Hindlimb muscle (tissue), 1 donor: ENCODE measurements around the gene SGMS1. TPM values are rescaled to one million over a fixed set of nuclear protein-coding genes. Genes with fewer than 3 reads are reported as not detected.
"Not testable (repeated sequence)": the region's sequence is repeated elsewhere in the genome, so short reads cannot be mapped to it uniquely, and the experiment has no call there.

ENCODE experiments used
- DNase-seq: peaks from one replicate; pipeline ENCODE4 v3.0.0-alpha.2; 2013
- polyA plus RNA-seq: library from polyadenylated mRNA; unstranded; fragments of 120-200 nt; gene quantifications from one replicate; pipeline ENCODE4 v1.2.1, GENCODE V29; 2013; ENCODE audit not compliant: insufficient read length

The SGMS1 gene
- polyA plus RNA-seq, 1 donor, result 25.4 TPM

DNA sequence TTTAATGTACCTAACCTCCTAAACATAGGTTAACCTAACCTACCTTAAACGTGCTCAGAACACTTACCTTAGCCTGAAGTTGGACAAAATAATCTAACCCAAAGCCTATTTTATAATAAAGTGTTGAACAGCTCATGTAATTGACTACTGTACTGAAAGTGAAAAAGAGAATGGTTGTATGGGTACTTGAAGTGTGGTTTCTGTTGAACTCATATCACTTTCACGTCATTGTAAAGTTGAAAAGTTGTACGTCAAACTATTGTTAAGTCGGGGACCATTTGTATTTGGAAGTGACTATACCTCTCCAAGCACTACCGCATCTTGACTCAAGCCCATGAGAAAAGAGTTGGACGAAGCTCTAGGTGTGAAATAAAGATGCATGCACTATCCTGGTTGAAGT, 334.6 kb downstream of the SGMS1 start:
- no peak for DNase-seq

DNA sequence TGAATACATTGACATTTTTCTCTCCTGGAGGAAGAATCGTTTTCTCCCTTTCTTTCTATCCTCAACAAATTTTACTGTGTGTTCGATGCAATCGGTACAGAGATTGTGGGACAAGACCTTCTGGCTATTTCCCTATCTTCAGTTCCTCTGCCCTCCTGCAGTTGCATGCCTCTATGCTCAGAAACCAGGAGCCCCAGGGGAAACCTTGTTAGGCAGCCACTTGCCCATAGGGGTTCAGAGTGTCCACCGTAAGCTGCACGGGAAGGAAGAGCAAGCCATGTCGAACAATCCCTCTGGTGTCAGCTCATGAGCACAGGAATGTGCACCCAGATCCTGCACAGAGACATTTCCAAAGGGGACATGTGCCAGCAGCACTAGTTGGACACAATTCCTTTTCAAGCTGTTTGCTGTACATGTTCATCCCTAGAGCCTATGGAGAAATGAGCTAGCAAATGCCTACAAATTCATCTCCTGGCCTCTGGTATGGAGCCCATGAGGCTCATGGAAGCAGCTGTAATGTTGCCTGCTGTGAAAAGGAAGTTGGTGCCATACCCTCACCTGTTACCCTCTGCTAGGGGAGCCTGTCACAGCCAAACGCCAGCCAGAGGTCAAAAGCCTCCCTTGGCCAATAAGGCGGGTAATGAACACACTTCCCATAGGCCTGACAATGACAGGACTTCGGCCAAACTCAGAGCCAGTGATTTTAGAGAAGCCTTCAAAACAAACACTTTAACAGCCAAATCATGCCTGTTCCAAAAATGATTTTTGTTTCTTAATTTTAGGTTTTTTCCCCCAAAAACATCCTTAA, 336.6 kb downstream of the SGMS1 start:
- DNase-seq, result no peak

DNA sequence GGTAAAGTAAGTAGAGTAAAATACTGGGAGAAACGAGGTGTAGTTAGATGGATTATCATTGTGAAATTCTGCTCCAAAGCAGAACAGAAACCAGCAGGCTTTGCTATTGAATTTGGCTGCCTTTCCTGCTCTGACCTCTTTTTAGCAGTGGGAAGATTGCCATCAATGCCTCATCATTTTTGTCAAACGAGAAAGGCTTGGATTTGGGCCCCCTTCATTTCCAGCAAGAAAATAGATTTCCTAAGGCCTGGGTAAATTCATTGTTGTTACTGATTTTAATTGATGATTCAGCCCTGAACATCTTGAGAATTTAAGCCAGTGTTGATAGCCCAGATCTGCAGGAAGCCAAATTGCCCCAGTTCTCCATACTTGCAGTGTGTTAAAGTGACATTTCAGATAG, 337.2 kb downstream of the SGMS1 start:
- peak; percentile 62 for DNase-seq

DNA sequence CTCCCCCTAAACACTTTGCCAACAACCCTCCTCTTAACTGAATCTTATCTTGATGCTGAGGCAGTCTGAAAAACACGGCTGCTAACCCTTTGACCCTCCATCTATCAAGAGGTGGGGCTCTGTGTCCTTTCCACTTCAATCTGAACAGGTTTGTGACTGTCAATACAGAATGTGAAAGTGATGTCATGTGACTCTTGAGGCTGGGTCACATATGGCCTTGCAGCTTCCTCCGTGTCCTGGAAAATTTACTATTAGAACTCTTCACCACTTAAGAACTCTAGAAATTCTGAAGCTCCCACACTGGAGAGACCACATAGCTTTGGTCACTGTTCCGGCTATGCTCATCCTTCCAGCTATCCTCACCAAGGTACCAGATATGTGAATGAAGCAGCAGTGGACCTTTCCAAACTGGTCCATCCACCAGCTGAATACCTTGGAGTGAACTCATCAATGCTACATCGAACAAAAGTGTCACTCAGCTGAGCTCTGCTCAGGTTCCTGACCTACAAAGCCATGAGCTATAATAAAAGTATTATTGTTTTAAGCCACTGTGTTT, 341.7 kb downstream of the SGMS1 start:
- no peak for DNase-seq

DNA sequence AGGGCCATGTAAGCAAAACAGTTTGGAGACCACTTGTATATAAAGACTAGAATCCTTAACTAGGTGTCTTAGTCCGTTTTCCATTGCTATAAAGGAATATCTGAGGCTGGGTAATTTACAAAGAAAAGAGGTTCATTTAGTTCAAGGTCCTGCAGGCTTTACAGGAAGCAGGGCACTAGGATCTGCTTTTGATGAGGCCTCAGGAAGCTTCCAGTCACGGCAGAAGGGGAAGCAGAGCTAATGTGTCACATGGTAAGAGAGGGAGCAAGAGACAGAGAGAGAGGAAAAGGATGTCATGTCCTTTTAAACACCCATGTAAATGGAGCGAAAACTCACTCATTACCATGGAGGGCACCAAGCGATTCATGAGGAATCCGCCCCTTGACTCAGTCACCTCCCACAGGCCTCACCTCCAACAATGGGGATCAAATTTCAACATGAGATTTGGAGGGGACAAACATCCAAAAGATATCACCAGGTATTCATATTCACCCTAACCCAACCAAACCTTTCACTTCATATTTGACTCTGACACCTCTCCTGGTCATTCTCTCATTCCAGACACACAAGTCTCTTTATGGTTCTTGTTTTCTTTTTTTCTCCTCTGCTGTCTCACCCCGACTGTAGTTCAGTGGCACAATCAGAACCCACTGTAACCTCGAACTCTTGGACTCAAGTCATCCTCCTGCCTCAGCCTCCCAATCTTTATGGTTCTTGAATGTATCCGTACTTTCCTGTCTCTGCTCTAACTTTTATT, 342.4 kb downstream of the SGMS1 start:
- no peak for DNase-seq

DNA sequence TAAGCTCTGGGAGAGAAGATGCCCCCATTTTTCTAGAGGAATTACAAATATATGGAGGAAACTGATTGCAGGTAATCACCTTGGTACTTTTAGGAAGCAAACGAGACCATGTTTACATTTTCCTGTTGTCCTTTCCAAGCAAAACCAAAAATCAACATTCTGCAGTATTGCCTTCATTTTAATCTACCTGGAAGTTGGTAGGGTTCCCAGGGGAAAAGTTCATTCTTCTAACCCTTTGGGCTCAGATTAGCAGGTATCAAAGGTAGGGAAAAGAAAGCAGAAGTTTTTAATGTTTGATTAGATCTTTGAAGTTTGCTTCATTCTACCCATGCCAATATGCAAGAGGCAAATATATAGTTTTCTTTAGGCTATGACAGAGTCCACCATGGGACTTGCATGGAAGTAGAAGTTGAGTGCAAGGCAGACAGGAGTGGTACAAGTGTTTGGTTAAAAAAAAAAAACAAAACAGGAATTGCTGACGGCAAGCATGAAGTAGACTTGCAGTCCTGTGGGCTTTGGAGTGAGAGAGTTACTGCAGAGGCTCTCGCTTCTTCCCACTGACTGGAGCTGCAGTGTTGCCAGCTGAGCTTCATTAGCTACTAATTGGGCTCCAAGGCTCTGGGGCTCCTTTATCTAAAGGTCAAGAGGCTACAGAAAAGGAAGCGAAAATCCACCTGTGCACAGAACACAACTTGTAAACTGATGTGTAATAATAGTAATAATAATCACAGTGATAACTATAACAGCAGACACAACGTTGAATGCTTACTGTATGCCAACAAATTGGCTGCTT, 343.5 kb downstream of the SGMS1 start:
- DNase-seq, result no peak

DNA sequence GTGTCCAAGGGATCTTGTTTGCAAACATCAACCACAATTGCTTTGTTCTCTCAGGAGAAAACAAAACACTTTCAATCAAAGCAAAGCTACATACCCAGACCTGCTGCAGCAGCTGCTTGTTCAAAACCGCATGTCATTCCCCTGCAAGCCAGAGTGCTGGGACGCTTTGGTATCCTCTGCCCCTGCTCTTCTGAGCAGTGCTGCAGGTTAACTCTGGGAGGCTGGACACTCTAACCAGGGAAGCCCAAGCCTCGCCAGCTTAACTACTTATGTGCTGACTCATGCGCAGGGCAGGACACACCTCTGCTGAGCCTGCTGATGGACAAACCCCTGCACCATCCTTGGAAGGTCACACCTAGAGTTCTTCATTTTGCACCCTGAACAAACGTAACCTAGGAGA, 344.3 kb downstream of the SGMS1 start:
- DNase-seq, result no peak

DNA sequence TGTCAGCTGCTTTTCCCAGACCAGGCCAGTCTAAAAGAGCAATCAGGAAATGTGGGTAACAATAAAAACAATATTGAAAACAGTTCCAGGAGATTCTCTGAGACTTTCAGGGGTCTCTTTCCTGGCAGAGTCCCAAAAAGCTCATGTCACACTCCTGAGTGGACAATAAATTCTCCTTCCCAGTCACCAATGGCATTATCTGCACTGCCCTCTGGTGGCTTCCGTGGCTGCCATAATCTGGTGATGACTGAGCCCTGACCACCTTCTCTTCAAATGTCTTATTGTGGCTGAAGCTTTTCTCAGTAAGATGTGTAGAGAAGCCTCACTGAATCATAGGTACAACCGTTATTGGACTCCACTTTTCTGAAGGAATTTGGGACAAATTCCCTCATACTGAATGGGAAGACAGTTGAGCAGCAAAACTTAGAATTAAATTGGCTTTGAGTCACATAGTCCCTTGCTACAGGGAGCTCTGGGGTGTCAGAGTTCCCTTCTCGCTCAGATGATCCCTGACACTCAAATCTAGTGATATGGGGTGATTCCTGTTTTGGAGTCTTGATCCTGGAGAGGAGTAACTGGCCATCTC, 348.0 kb downstream of the SGMS1 start:
- no peak for DNase-seq

DNA sequence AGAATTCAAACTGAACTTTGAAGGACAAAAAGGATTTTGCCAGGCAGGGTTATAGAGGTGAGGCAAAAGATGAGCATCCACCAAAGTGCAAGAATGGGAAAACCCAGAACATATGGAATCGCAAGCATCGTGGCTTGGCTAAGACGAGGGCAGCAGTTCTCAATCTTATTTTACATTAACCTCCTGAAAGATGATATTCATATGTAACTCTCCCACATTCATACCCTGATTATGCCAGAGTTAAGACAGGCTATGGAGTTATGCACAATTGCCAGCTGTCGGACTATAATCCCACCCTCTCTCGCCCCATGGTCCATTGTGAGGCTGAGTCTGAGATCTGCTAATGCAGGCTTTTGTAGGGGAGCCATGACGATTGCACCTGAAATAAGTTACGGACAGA, 351.2 kb downstream of the SGMS1 start:
- no peak for DNase-seq

DNA sequence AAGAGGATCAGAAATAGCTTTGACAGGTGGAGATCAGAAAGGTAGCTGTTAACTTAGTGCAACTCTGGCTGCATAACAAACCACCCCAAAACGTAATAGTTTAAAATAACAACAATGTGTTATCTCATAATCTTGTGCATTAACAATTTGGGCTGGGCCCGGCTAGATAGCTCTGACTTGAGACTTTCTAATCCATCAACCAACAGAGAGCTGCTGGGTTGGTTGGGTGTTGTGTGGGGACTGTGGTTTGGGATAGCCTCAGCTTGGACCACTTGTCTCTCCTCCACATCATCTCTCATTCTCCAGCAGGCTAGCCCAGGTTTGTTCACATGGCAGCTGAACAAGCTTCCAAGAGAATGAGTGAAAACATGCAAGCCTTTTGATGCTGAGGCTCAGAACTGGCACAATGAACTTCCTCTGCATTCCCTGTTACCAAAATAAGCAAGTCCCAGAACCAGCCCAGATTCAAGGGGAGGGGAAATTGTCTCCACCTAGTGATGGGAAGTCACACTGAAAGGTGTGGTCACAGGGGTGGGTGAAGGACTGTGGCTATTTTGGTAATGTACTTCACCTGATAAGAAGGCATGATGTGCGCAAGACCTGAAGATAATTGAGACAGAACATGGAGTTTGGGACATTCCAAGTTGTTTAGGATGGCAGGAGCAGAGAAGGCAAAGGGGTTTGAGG, 352.0 kb downstream of the SGMS1 start:
- DNase-seq, result no peak

DNA sequence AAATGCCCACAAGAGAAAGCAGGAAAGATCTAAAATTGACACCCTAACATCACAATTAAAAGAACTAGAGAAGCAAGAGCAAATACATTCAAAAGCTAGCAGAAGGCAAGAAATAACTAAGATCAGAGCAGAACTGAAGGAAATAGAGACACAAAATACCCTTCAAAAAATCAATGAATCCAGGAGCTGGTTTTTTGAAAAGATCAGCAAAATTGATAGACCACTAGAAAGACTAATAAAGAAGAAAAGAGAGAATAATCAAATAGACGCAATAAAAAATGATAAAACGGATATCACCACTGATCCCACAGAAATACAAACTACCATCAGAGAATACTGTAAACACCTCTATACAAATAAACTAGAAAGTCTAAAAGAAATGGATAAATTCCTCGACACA, 355.9 kb downstream of the SGMS1 start:
- not testable (repeated sequence) for DNase-seq

DNA sequence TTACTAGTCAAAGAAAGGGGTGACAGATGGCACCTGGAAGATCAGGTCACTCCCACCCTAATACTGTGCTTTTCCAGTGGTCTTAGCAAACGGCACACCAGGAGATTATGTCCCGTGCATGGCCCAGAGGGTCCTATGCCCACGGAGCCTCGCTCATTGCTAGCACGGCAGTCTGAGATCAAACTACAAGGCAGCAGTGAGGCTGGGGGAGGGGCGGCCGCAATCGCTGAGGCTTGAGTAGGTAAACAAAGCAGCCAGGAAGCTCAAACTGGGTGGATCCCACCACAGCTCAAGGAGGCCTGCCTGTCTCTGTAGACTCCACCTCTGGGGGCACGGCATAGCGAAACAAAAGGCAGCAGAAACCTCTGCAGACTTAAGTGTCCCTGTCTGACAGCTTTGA, 361.1 kb downstream of the SGMS1 start:
- DNase-seq, result not testable (repeated sequence)

DNA sequence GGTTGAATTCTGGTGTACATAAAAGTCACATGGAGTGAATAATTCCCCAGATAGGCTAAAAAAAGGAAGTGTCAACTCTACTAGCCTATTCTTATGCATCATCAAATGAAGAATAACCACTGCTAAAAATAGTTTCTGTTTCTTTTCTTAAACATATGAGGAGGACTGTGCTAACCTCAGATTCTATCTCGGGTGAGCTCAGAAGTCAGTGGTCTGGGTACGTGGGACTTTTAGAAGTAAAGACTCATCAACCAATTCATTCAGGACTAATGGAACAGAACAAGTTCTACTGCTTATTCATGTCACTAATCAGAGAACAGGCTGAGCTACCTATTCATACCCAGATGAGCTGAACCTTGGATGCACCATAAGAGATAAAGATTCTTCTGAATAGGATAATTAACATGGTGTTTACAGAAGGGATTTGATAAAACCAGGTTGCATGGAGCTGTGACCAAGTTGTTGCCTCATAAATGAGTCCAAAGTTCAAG, 362.9 kb downstream of the SGMS1 start:
- DNase-seq, result no peak

Other genes with a start within 250 kb of the SGMS1 start
- gene ASAH2B, start 116.0 kb upstream of the SGMS1 start, polyA plus RNA-seq, result 5.8 TPM